ENCODE data around the gene MAGI2. TPM values are rescaled to one million over a fixed set of nuclear protein-coding genes. Genes with fewer than 3 reads are reported as not detected.

Gene MAGI2
- polyA plus RNA-seq, 1 experiment: 0.81 TPM

- no peak for DNase-seq (ENCODE audit: low read depth)
- H3K36me3 ChIP-seq (ENCODE audit: control insufficient read depth, insufficient read depth, low read length): no peaks in the 10 kb centered on the region
- CTCF ChIA-PET: interaction anchor here (0.8 to 1.4 kb wide), 2 partner anchors 171 to 174 kb away, joined by 3 read pairs; no protein-coding TSS in a partner anchor
- H3K27me3 ChIP-seq (ENCODE audit: control insufficient read depth, insufficient read depth, low read length): no peaks in the 10 kb centered on the region
- H3K4me3 ChIP-seq (ENCODE audit: low read depth, low read length): no peak overlapping the region
- TF ChIP-seq CTCF (IDR thresholded peaks at IDR 0.05; ENCODE audit: insufficient read depth, low read depth, low read length): no peak
- POLR2A ChIA-PET: interaction anchor here (0.7 kb wide), 1 partner anchor 128 kb away, joined by 6 read pairs; no protein-coding TSS in a partner anchor
These were observed 17.8 kb upstream of the MAGI2 start for GRCh38 chr7:79471283-79471682.

- POLR2A ChIA-PET: no interaction called here
- CTCF ChIA-PET: no interaction called here
- Histone ChIP-seq H3K4me3 (ENCODE audit: low read depth, low read length) (no peak overlapping the region), H3K27me3 (ENCODE audit: control insufficient read depth, insufficient read depth, low read length) (no peaks in the 10 kb centered on the region), H3K36me3 (ENCODE audit: control insufficient read depth, insufficient read depth, low read length) (no peaks in the 10 kb centered on the region)
- no peak for TF ChIP-seq CTCF (IDR thresholded peaks at IDR 0.05; ENCODE audit: insufficient read depth, low read depth, low read length)
- DNase-seq (ENCODE audit: low read depth): no peak
These were observed 12.1 kb upstream of the MAGI2 start for GRCh38 chr7:79465551-79465950.

GRCh38 chr7:79464051-79464450, 10.6 kb upstream of the MAGI2 start:
- no peak for TF ChIP-seq CTCF (IDR thresholded peaks at IDR 0.05; ENCODE audit: insufficient read depth, low read depth, low read length)
- CTCF ChIA-PET: interaction anchor here (1.3 kb wide), 1 partner anchor 166 kb away, joined by 4 read pairs; no protein-coding TSS in a partner anchor
- no peak for DNase-seq (ENCODE audit: low read depth)
- no peak overlapping the region for H3K4me3 ChIP-seq (ENCODE audit: low read depth, low read length)
- no peaks in the 10 kb centered on the region for H3K36me3 ChIP-seq (ENCODE audit: control insufficient read depth, insufficient read depth, low read length)
- POLR2A ChIA-PET: no interaction called here
- H3K27me3 ChIP-seq (ENCODE audit: control insufficient read depth, insufficient read depth, low read length): no peaks in the 10 kb centered on the region

GRCh38 chr7:79462390-79462789, 8.9 kb upstream of the MAGI2 start:
- DNase-seq (ENCODE audit: low read depth): no peak
- TF ChIP-seq CTCF (IDR thresholded peaks at IDR 0.05; ENCODE audit: insufficient read depth, low read depth, low read length): no peak
- Histone ChIP-seq H3K4me3 (ENCODE audit: low read depth, low read length) (no peak overlapping the region), H3K27me3 (ENCODE audit: control insufficient read depth, insufficient read depth, low read length) (no peaks in the 10 kb centered on the region), H3K36me3 (ENCODE audit: control insufficient read depth, insufficient read depth, low read length) (peaks cover 2% of the 10 kb centered on the region; the same call in 1 of the 2 replicates)
- ChIA-PET POLR2A (no interaction called here), CTCF (no interaction called here)

GRCh38 chr7:79461660-79462059, 8.2 kb upstream of the MAGI2 start:
- ChIA-PET POLR2A (interaction anchor here (0.7 kb wide), 1 partner anchor 348 kb away, joined by 3 read pairs; no protein-coding TSS in a partner anchor), CTCF (no interaction called here)
- TF ChIP-seq CTCF (IDR thresholded peaks at IDR 0.05; ENCODE audit: insufficient read depth, low read depth, low read length): no peak
- no peaks in the 10 kb centered on the region for H3K27me3 ChIP-seq (ENCODE audit: control insufficient read depth, insufficient read depth, low read length)
- peaks cover 2% of the 10 kb centered on the region; the same call in 1 of the 2 replicates for H3K36me3 ChIP-seq (ENCODE audit: control insufficient read depth, insufficient read depth, low read length)
- no peak overlapping the region for H3K4me3 ChIP-seq (ENCODE audit: low read depth, low read length)
- DNase-seq (ENCODE audit: low read depth): no peak

Data from BJ (cell line).